SJSA1 (cell line): Measurements from ENCODE around the gene USP40. TPM values are rescaled to one million over a fixed set of nuclear protein-coding genes. Genes with fewer than 3 reads are reported as not detected.
A peak's percentile ranks its signal among the peaks of the same experiment; 100 is the strongest.

Experiments used
- DNase-seq, 2 experiments: peaks; one replicate each; pipeline ENCODE4 v3.0.0-alpha.2; 2015 to 2020; ENCODE audit warnings: low spot score in 2 of 2, low read depth in 1 of 2
- H3K27ac ChIP-seq: fragments of 250-450 bp; sonication (Bioruptor Pico); 2 replicates; pipeline ENCODE4 v1.5.1; 2020; ENCODE audit warnings: mild to moderate bottlenecking, moderate library complexity
- H3K27me3 ChIP-seq: fragments of 250-450 bp; sonication (Bioruptor Pico); replicated peaks from 2 replicates; pipeline ENCODE4 v1.5.1; 2020; ENCODE audit warnings: mild to moderate bottlenecking, moderate library complexity
- H3K36me3 ChIP-seq: fragments of 250-450 bp; sonication (Bioruptor Pico); 2 replicates; pipeline ENCODE4 v1.5.1; 2020; ENCODE audit warnings: mild to moderate bottlenecking
- H3K4me1 ChIP-seq: fragments of 250-450 bp; sonication (Bioruptor Pico); replicated peaks from 2 replicates; pipeline ENCODE4 v1.6.1; 2021; ENCODE audit warnings: mild to moderate bottlenecking
- H3K4me3 ChIP-seq: fragments of 250-450 bp; sonication (Bioruptor Pico); 2 replicates; pipeline ENCODE4 v1.5.1; 2020; ENCODE audit warnings: mild to moderate bottlenecking
- H3K9me3 ChIP-seq: fragments of 250-450 bp; sonication (Bioruptor Pico); replicated peaks from 2 replicates; pipeline ENCODE4 v1.5.1; 2020; ENCODE audit warnings: mild to moderate bottlenecking
- total RNA-seq: library from RNA; depleted of rRNA; stranded (reverse); fragments of >200 nt; shearing (Covaris generic); gene quantifications from 2 replicates; pipeline ENCODE4 v1.2.3, GENCODE V29; 2014

Gene USP40
- total RNA-seq, 1 experiment from 2014 or later, result 25.4 TPM

DNA sequence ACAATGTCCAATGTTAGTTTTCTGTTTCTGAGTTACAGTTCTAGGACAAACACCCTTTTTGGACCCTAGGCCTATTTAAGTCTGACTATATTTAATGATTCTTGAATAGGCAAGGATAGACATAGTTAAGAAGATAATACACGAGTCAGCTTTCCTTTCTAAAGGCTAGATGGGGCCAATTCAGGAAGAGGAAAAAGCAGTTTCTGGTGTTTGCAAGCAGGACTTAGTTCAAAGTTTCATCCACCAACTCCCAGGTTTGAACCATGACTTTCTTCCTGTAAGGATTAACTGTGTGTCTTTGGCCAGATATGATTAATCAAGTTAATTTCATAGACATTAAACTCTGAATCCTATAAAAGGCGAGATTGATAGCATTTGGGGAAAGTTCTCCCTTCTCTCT is 66.7 kb downstream of the USP40 start:
- H3K27me3 ChIP-seq, result no peaks in the 10 kb centered on the region
- H3K27ac ChIP-seq, result no peak overlapping the region
- H3K36me3 ChIP-seq, result peaks cover 10% of the 10 kb centered on the region
- no peak for DNase-seq
- no peaks in the 10 kb centered on the region for H3K9me3 ChIP-seq
- no peaks in the 10 kb centered on the region for H3K4me1 ChIP-seq
- H3K4me3 ChIP-seq, result no peak overlapping the region

DNA sequence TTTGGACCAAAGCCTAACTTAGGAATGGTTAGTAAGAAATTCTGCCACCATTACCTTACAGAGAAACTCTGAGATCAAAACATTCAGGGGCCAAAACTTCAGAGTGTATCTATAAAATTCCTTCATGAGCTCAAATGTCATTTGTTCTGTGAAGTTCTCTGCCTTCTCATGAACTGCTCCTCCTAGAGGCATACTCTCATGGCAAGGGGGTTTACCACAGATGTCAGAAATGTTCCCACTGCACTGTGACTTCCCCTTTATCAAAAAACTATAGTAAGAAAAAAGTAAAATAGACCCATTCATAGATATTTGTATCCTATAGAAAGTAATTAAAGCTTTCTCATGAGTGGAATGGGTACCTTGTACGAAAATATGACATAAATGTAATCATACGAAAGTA is 68.5 kb downstream of the USP40 start:
- Histone ChIP-seq H3K4me3 (no peak overlapping the region), H3K9me3 (no peaks in the 10 kb centered on the region), H3K36me3 (peaks cover 11% of the 10 kb centered on the region), H3K4me1 (no peaks in the 10 kb centered on the region), H3K27ac (no peak overlapping the region), H3K27me3 (no peaks in the 10 kb centered on the region)
- DNase-seq, result no peak

DNA sequence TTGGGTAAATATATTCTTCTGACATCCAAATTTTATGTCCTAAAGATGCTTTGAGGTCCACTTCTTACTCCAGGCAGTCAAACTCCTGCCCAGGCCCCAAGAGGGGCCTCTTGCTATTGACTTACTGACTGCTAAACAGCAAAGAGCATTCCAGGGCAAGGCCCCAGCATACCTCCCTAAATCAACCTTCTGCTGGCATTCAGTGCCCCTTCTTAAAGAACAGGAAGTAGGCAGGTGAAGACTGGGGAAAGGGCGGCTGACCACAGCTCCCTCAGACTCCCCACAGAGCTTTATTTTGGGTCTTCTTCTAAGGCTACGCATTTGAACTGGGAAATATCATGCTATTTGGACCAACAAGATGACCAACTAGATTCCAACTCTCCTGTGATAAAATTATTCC is 68.9 kb downstream of the USP40 start:
- Histone ChIP-seq H3K4me3 (no peak overlapping the region), H3K27me3 (no peaks in the 10 kb centered on the region), H3K9me3 (no peaks in the 10 kb centered on the region)

DNA sequence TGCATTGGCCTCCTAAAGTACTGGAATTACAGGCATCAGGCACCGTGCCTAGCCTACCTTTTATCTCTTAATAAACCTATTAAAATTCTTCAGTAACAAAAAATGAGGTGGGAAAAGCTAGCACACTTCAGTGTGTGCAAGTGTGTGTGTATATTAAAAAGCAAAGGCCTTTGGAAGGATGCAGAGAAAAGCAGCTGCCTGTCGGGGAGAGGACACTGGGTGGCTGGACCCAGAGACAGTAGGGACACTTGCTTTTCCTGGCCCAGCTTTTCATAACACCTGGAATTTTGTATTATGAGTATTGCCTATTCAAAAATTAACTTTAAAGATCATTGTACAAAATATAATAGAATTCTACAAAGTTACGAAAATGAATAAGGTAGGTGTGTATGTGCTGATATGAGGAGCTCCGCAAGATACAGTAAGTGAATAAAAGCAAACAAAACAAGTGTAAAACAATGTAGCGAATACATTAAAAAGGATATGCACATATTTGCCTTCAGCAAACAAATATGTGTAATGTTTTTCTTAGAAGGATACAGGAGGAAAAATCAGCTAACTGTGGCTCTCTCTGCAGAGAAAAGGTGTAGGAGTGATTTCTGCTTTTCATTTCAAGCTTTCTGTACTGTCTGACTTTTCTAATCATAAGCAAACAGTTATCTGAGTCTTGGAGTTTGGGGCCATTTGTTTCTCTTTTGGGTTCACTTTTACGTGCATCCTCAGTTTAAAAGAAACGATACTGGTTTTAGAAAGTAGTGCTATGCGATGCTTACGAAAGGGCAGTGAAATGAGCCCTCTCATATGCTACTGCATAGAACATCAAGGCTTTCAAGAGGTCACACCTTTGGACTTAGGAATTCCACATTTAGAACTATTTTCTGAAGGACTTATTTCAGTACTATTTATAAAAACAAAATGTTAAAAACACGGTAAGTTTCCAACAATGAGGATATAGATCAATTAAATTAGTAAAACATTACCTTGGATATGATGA is 70.8 kb downstream of the USP40 start:
- no peak for DNase-seq
- peaks cover 16% of the 10 kb centered on the region for H3K36me3 ChIP-seq
- 0 out of 2 replicates have a peak, but pooled peaks cover 3% of the 10 kb centered on the region for H3K4me1 ChIP-seq

More for the DNA sequence above, 68.9 kb downstream of the USP40 start:
- no peaks in the 10 kb centered on the region for H3K4me1 ChIP-seq
- H3K27ac ChIP-seq, result no peak overlapping the region
- no peak for DNase-seq
- H3K36me3 ChIP-seq, result peaks cover 15% of the 10 kb centered on the region

DNA sequence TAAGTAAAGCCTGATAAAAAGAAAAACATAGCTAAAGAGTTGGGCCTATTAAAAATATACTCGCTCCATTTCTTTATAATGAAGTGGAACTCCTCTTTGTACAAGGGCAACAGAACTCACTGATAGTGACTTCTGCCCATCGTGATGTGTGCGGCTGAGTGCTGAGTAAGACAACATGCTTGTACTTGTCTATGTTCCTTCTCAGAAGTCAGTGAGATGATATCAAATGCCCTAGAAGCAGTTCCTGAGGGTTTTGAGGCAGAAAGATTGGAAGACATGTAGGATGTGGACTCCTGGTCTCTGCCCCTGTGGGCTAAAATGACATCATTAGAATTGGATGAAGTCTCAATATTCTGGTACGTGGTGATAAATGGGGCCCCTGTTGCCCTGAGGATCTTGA is 73.8 kb downstream of the USP40 start:
- H3K4me3 ChIP-seq, result no peak overlapping the region
- peaks cover 23% of the 10 kb centered on the region for H3K4me1 ChIP-seq
- no peak overlapping the region for H3K27ac ChIP-seq
- H3K27me3 ChIP-seq, result no peaks in the 10 kb centered on the region
- no peak for DNase-seq
- H3K36me3 ChIP-seq, result peaks cover 12% of the 10 kb centered on the region
- H3K9me3 ChIP-seq, result no peaks in the 10 kb centered on the region

More for the DNA sequence above, 70.8 kb downstream of the USP40 start:
- no peak overlapping the region for H3K4me3 ChIP-seq
- no peaks in the 10 kb centered on the region for H3K9me3 ChIP-seq
- H3K27me3 ChIP-seq, result no peaks in the 10 kb centered on the region
- no peak overlapping the region for H3K27ac ChIP-seq

DNA sequence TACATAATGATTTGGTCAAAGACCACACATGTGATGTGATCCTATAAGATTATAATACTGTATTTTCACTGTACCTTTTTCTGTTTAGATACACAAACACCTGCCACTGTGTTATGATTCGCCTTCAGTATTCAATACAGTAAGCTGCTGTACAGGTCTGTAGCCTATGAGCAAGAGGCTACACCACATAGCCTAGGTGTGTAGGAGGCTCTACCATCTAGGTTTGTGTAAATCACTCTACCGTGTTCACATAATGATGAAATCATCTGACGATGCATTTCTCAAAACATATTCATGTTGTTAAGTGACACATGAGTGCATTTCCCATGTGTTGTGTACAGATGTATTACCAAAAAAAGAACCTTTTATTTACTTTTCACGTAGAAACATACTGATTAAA is 74.5 kb downstream of the USP40 start:
- Histone ChIP-seq H3K4me1 (peaks cover 30% of the 10 kb centered on the region), H3K27me3 (no peaks in the 10 kb centered on the region), H3K36me3 (peaks cover 12% of the 10 kb centered on the region), H3K9me3 (no peaks in the 10 kb centered on the region), H3K27ac (no peak overlapping the region), H3K4me3 (no peak overlapping the region)
- DNase-seq, result no peak

DNA sequence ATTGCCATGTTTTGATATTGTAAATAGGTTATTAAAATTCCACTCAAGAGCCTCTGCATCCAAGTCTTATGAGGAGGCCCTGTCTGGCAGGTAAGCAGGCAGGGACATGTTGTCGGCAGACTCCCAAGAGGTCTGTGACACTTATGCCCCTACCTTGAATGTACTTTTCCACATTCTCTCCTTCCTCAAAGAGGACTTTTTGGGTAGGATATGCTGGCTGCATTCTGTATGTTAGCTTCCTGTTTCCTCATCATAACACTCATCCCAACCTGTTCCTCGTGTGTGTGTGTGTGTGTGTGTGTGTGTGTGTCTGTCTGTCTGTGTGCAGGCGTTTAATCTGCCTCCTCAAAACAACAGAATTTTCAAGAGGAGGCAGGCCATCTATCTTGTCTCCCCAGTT is 75.3 kb downstream of the USP40 start:
- Histone ChIP-seq H3K36me3 (peaks cover 12% of the 10 kb centered on the region), H3K4me1 (peaks cover 37% of the 10 kb centered on the region), H3K27me3 (no peaks in the 10 kb centered on the region), H3K4me3 (no peak overlapping the region), H3K27ac (no peak overlapping the region), H3K9me3 (no peaks in the 10 kb centered on the region)
- no peak for DNase-seq

DNA sequence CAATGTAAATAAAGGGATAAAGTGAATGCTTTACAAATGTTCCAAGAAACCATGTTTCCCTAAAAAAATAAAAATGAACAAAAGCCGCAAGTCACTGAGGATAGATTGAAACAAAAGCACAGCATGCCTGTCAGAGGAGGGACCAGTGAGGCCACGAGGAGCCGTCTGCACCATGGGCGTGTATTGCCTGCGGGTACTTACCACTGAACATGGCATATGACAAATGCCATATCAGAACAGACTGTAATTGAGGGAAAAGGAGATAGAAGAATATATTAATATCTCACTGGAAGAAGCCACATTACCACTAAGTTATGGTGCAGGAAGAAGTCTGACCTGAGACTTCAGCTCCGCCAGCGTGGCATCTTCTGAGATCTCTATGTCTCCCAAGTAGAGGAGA is 75.8 kb downstream of the USP40 start:
- no peaks in the 10 kb centered on the region for H3K9me3 ChIP-seq
- no peak overlapping the region for H3K27ac ChIP-seq
- peaks cover 42% of the 10 kb centered on the region for H3K4me1 ChIP-seq
- peaks cover 16% of the 10 kb centered on the region for H3K36me3 ChIP-seq
- DNase-seq, result no peak
- no peaks in the 10 kb centered on the region for H3K27me3 ChIP-seq
- no peak overlapping the region for H3K4me3 ChIP-seq

DNA sequence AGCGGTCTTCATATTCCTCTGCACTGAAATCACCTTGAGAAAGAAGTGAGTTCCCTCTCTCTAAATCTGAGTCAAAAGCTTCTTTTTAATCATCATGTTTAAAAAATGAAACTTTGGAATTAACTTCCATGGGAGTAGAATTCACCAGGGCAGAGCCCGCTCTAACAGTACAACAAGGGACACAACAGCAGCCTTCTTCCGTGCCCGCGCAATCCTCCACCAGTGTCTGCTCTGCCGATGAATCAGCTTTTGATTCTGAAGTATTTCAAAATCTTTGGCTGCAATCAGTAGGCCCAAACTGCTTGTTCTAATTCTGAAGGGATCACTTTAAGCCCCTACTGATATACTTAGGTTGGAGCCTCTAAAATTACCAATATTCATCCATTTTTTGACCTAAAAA is 76.9 kb downstream of the USP40 start:
- H3K27me3 ChIP-seq, result no peaks in the 10 kb centered on the region
- H3K9me3 ChIP-seq, result no peaks in the 10 kb centered on the region
- H3K27ac ChIP-seq, result no peak overlapping the region
- H3K4me1 ChIP-seq, result peaks cover 45% of the 10 kb centered on the region
- H3K4me3 ChIP-seq, result no peak overlapping the region
- H3K36me3 ChIP-seq, result peaks cover 28% of the 10 kb centered on the region
- no peak for DNase-seq

DNA sequence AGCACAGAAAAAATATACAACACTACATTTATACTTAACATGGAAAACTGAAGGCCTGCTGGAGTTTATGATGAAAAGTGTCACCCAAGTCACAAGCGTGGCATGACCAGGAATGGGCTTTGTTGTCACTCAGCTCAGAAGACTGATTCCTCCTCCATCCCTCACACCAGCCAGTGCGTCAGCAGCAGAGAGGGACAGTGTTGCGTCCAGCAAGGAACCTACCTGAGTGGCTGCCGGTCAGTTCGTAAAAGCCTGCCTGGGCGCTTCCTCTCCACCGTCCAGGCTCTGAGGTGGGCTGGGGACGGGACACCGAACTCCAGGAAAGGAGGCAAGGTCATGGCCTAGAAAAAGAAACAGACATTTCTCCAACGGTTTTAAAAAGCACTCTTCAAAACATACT is 77.4 kb downstream of the USP40 start:
- Histone ChIP-seq H3K27ac (peak overlapping the region; percentile 84), H3K36me3 (peaks cover 33% of the 10 kb centered on the region)

DNA sequence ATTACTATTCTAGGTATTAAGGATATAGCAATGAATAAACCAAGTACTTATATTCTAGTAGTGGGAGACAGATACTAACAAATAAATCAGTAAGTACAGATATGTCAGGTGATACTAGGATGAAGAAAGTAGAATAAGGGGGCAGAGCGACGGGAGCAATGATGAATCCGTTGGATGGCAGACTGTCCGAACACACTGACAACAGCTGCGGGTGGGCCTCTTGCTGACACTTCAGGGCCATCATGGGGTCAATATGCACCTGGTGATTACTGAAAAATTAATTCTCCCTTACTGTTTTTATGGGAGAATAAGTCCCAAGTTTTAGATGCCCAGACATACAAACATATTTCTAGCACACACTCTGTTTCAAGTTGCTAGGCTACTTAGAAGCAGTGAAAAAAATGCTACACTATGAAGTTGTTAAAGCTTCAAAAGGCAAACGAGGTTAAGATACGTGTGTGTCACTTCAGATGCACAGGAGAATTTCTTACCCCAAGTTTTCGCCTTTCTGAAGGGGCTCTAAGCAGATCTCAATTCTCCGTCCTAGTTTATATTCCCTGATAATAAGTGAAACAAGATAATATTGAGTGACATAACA is 78.7 kb downstream of the USP40 start:
- H3K27me3 ChIP-seq, result no peaks in the 10 kb centered on the region
- no peak overlapping the region for H3K4me3 ChIP-seq
- no peak for DNase-seq
- H3K9me3 ChIP-seq, result no peaks in the 10 kb centered on the region
- peaks cover 38% of the 10 kb centered on the region for H3K36me3 ChIP-seq
- H3K4me1 ChIP-seq, result peaks cover 45% of the 10 kb centered on the region
- H3K27ac ChIP-seq, result peak overlapping the region; percentile 84

More for the DNA sequence above, 77.4 kb downstream of the USP40 start:
- Histone ChIP-seq H3K9me3 (no peaks in the 10 kb centered on the region), H3K4me3 (no peak overlapping the region), H3K4me1 (peaks cover 45% of the 10 kb centered on the region), H3K27me3 (no peaks in the 10 kb centered on the region)
- no peak for DNase-seq

DNA sequence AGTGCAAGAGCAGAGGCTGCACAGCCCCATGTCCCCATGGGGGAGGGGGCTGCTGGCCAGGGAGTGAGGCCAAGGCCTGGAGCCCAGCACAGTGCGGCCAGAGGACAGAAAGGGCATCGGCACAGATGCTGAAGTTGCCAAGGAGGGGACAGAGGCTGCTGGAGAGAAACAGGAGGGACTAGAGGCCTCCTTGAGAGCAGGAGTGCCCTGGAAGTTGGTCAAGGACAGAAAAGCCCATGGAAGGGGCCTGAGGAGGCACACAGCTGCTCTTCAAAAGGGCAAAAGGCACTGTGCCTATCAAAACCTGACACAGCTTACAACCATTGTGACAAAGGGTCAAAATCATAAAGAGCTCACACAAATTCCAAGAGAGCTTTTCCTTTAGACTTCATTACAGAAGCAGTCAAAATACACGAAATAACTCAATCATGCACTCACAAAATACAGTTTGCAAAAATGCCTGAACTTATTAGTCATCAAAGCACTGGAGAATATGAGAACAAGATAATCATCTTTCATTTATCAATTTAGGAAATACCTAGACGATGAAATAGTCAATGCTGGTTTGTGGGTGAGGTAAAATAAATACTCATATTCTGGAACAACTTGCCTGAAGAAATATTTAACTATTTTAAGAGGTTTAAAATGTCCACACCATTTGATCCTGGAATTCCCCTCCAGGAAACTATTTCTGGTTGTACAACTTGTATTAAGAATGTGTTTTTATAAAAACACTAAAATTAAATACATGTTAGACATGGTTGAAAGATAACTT is 79.6 kb downstream of the USP40 start:
- H3K27ac ChIP-seq, result peak overlapping the region; percentile 84
- no peaks in the 10 kb centered on the region for H3K9me3 ChIP-seq
- peak in 1 of 2 experiments; percentile 91 for DNase-seq
- H3K4me1 ChIP-seq, result peaks cover 45% of the 10 kb centered on the region
- no peaks in the 10 kb centered on the region for H3K27me3 ChIP-seq
- H3K4me3 ChIP-seq, result no peak overlapping the region
- peaks cover 32% of the 10 kb centered on the region for H3K36me3 ChIP-seq

DNA sequence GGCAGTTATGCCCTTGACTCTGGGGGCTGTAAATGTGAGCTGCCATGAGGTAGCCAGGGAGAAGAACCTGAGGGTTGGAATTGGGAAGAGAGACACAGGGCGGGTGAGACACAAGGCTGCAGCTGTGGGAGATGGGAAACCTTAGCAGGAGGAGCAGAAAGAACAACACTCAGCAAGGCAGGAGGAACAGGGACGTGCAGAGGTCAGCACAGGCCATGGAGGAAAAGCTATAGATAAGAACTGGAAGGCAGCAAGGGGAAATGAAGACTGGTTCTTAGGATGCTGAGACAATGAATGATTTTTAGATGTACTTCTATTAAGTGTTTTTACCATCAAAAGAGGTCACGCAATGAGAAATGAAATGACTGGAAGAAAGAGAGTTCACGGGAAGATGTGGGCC is 80.2 kb downstream of the USP40 start:
- H3K27ac ChIP-seq, result peak overlapping the region; percentile 84
- peaks cover 35% of the 10 kb centered on the region for H3K36me3 ChIP-seq
- H3K27me3 ChIP-seq, result no peaks in the 10 kb centered on the region
- H3K4me3 ChIP-seq, result no peak overlapping the region
- H3K9me3 ChIP-seq, result no peaks in the 10 kb centered on the region
- H3K4me1 ChIP-seq, result peaks cover 42% of the 10 kb centered on the region
- DNase-seq, result no peak
